Tongue (tissue), 2 donors: Measurements from ENCODE around the gene DNAJA1. TPM values are rescaled to one million over a fixed set of nuclear protein-coding genes. Genes with fewer than 3 reads are reported as not detected.
"Not testable (repeated sequence)": the region's sequence is repeated elsewhere in the genome, so short reads cannot be mapped to it uniquely, and the experiment has no call there.

ENCODE experiments used
- DNase-seq: peaks from one replicate; pipeline ENCODE4 v3.0.0-alpha.2; 2015
- total RNA-seq: library from RNA; depleted of rRNA; stranded (reverse); fragments of >200 nt; gene quantifications from one replicate; pipeline ENCODE4 v1.2.3, GENCODE V29; 2014

Gene DNAJA1
- total RNA-seq: 80.9 TPM

DNA sequence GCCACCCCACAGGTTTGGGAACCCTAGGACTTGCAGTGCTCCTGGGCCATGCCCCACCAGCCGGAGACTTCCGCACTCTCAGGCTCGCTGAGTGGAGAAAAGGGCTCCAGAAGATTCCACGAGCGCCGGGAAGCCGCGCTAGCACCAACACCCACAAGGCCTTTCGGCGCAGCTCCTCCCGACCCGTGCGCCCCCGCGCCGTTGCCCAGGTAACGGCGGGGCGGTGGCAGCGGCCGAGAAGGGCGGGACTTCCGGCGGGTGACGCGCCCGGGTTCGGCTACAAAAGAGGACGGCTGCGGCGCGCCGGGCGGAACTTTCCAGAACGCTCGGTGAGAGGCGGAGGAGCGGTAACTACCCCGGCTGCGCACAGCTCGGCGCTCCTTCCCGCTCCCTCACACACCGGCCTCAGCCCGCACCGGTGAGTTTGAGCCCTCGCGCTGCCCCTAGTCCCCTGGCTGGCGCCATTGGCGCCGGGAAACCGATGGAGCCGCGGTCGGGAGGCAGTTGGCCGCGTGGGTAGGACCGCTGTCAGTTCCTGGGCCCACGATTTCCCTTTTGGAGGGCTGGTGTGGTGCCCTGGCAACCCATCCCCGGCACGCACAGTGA lies at the start of gene DNAJA1:
Gene DNAJA1 (plus strand): TSS at position 308 of the 606 bp plus-strand sequence. CDS start 1,212 bp downstream, outside the sequence.
- peak; percentile 98 for DNase-seq

GRCh38 chr9:32978051-32978450 lies 47.0 kb upstream of the DNAJA1 start:
- no peak for DNase-seq

GRCh38 chr9:32986971-32987370 lies 38.1 kb upstream of the DNAJA1 start:
- no peak for DNase-seq

DNA sequence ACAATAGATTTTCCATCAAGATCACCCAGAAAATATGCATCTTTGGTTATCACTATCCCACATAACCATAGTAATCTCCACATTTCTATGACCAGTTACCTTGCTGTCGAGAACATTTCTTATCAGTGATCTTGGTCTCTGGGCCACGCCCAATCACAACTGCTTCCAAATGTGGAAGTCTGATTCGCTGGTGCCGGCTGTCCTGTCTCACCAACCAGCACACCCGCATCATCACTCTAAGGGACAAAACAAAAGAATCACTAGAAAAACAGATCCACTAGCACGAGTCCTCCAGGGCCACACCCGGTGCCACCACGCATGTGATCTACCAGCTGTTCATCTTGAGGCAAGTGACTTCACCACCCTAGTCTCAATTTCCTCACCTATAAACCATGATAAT lies 35.4 kb upstream of the DNAJA1 start:
- no peak for DNase-seq

DNA sequence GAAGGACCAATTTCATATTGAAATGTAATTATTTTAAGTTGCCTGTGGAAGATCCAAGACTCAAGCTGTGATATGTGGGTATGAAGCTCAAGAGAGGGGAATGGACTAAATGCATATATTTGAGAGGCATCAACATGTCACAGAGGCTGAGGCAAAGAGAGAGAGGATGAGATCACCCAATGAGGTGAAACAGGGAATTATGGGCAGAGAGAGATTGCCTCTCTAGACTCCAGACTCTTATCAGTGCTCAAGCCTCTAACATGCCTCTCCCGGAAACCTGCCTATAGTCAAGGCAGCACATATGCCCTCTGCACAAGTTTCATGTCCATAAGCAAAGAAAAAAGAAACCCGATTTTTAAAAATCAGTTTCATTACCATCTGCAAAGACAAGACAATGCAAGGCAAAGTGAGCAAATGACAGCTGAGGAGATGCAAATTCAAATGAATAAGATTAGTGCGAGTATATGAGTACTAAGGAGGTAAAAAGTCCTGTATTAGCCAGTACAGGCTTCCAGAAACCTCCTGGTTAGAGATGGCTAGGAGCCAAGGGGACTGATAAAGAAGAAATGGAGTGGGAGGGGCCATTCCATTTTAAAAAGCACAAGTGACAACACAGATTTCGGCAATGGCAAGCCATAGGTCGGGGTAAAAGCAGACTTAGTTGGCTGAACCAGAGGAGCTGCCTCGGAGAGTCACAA lies 33.0 kb upstream of the DNAJA1 start:
- DNase-seq: no peak

GRCh38 chr9:32992595-32993238 lies 32.4 kb upstream of the DNAJA1 start:
- DNase-seq: no peak

DNA sequence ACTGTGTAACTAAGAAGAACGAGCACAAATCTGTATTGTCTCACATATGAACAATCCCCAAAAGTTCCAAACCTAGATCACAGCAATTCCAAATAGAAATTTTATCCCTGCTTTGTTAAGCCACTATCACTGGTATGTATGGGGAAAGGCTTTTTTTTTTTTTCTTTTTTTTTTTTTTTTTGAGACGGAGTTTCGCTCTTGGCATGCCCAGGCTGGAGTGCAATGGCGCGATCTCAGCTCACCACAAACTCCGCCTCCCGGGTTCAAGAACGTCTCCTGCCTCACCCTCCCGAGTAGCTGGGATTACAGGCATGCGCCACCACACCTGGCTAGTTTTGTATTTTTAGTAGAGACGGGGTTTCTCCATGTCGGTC lies 24.4 kb upstream of the DNAJA1 start:
- peak; percentile 24 for DNase-seq

DNA sequence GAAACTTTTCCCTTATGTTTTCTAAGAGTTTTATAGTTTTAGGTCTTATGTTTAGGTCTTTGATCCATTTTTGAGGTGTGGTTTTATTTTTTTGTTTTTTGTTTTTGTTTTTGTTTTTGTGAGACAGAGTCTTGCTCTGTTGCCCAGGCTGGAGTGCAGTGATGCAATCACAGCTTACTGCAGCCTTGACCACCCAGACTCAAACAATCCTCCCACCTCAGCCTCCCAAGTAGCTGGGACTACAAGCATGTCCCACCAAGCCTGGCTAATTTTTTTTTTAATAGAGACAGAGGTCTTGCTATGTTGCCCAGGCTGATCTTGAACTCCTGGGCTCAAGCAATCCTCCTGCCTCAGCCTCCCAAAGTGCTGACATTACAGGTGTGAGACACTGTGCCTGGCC lies 19.7 kb upstream of the DNAJA1 start:
- not testable (repeated sequence) for DNase-seq

GRCh38 chr9:33007755-33008154 lies 17.3 kb upstream of the DNAJA1 start:
- DNase-seq: no peak

- DNase-seq: no peak
Measured at GRCh38 chr9:33011831-33012230, 13.2 kb upstream of the DNAJA1 start.

DNA sequence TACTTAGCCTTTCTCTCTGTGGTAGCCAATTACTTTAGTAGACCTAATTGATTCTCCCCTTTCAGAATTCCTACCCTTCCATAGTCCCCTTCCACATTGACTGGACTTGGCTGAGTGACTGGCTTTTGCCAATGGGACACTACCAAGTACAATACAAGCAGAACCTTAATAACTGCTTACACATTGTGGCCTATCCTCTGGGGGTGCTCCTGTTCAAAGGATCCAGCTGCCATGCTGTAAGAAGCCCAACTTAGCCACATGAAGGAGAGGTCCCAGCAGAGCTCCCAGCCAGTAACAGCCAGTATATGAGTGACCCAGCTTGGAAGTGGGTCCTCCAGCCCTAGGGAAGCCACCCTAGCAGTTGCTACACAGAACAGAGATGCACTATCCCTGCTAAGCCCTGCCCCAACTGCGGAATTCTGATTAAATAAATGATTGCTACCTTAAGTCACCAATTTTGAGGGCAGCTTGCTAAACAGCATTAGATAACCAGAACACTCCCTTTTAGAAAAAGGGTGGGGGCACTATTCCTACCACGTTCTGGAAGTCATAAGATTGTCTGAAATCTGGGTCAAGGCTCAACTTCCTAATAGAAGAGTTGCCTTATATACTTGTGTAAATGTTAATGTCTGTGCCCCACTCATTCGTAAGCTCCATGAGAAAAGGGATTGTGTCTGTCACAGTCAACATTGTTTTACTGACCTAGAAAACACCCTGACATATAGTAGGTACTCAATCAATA lies 12.6 kb upstream of the DNAJA1 start:
- no peak for DNase-seq

GRCh38 chr9:33013962-33014664 lies 11.0 kb upstream of the DNAJA1 start:
- no peak for DNase-seq

DNA sequence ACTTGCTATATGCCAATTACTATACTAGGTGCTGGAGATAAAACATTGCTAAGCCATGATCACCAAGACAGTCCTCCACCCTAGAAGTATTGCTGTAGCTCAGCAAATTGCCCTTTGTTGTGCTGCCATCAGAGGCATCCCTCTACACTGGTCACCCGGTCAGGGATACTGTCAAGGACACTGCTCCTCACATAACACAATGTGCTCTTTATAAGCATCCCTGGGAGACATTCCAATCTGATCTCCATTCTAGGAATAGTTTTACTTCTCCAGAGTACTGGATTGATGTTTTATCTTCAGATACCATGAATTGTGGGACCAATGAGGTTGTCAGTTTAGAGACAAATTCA lies 10.4 kb upstream of the DNAJA1 start:
- no peak for DNase-seq

DNA sequence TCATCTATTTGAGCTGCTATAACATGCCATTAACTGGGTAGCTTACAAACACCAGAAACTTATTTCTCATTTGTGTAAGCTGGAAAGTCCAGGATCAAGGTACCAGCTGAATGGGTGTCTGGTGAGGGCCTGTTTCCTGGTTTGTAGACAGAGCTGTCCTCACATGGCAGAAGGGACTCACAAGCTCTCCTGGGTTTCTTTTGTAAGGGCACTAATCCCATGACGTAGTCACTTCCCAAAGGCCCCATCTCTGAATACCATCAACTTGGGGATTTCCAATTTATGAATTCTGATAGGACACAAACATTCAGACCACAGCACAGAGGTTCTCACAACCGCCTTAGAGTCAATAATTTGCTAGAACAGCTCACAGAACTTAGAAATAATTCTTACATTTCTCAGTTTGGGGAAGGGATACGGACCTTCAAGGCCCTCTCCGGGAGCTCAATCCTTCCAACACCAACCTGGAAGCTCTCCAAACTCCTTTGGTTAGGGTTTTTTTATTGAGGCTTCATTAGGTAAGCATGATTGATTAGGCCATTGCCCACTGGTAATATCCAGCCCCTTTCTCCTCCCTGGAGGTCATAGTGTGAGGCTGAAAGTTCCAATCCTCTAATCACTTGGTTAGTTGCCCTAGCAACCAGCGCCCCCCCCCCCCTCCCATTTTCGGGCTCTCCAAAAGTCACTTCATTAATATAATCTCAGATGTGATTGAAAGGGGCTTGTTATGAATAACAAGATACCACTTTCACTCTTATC lies 7.6 kb upstream of the DNAJA1 start:
- no peak for DNase-seq

- DNase-seq: no peak
Measured at GRCh38 chr9:33019797-33020196, 5.3 kb upstream of the DNAJA1 start.

- DNase-seq: no peak
Measured at GRCh38 chr9:33022303-33022702, 2.8 kb upstream of the DNAJA1 start.

- no peak for DNase-seq
Measured at GRCh38 chr9:33022755-33023154, 2.3 kb upstream of the DNAJA1 start.

DNA sequence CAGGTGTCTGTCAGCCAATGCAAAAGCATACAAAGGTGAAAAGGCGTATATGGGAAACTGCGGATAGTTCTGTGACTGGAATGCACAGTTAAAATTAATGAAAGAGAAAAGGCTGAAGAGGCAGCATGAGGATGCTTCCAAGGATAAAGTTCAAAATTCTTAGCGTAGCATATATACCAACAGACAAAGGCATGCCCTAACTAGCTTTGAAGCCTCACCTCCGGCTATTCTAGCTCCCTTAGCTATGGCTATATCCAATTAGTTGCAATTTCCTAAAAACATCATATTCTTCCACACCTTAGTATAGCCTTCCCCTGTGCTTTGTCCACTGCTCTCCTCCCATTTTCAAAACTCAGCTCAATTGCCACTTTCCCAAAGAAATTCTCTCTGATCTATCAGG lies 1.4 kb upstream of the DNAJA1 start:
- DNase-seq: no peak

DNA sequence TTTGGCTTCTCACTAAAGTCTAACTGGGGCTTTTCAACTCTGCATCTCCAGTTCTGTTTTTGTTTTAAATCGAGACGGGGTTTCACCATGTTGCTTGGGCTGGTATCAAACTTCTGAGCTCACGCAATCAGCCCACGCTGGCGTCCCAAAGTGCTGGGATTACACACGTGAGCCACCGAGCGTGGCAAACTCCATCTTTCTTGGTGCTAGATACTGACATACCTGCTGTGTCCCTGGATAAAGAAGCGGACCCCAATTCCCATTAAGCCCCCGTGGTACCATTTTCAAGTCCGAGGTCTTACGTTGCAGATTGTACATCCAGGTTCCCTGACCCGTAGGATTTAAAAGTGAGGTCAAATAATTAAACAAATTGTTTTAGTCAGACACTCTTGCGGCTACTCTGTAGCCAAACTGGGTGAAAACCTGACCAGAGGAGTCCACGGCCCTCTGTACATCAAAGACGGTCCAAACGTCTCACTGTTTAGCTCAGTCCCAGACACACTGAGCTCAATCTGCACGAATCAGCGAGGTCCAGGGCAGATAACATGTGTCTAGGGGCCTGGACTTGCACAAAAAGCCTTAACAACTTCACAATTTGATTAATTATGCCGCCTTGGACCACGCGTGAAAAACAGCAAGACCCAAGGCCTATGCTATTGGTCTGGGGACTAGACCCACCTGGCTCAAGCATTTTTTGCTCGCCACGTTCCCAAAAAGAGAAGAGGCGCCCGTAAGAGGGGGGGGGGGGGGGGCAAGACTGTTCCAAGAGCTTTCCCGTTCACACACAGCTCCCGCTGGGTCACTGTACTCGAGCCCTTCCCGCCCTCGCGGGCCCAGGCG lies 727 bp upstream of the DNAJA1 start:
- DNase-seq: peak; percentile 31

GRCh38 chr9:33025572-33026342 lies 684 bp downstream of the DNAJA1 start:
- peak; percentile 91 for DNase-seq
